ENCODE data around the gene EFCAB12.

The EFCAB12 gene

DNA sequence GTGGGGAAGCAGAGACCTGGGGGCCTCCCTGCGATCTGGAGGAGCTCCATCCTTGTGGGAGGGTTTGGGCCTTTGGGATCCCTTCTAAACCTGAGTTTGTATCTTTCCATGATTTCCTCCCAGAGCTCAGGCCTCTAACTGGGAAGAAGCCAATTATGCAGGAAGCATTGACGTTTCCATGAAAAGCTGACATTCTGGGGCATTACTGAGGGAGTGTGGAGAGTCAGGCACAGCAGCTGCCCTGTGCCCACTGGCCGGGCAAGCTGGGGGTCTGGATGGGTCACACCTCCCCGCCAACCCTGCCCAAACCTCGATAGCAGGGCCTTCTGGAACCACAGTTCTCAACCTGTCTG is 74.9 kb downstream of the EFCAB12 start:
- no peak for DNase-seq (ENCODE audit: low spot score)

DNA sequence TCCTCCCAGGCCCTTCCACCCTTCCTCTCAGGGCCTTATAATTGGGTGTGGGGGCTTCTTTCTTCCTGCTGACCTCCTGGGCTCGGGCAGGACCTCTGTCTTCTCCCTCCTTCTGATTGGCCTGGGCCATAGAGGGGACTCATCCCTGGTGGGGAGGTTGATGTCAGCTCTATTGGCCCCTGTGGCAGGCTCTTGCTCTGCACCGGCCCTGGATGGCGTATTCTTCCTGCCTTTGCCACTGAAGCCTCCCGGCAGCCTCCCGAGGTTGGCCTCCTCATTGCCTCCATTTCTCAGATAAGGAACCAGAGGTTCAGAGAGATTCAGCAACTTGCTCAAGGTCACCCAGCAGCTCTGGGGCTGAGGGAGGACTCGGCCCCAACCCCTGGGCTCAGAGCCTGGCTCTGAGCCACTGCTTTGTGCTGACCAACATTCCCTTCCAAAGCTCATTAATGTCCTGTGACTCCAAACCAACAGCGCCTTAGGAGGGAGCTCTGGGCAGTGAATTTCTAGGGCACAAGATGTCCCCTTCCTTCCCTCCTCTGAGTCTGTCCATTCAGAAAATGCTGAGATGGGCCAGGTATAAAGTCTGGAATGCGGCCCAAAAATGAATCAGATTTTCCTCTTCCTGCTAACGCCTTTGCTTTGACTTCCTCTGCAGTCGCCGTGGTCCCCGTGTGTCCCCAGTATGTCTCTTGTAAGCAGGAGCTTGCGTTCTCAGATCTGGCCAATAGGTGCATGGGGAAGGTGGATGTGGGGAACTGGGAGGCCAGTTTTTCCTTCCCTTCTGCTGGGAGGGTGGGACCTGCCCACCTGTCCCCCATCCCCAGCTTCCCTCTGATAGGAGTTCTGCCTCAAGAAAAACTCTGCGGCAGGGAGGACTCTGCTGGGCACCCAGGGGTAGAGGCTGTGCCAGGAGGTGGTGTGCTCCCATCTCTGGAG is 75.5 kb downstream of the EFCAB12 start:
- no peak for DNase-seq (ENCODE audit: low spot score)
- TF ChIP-seq, protein P1, sequence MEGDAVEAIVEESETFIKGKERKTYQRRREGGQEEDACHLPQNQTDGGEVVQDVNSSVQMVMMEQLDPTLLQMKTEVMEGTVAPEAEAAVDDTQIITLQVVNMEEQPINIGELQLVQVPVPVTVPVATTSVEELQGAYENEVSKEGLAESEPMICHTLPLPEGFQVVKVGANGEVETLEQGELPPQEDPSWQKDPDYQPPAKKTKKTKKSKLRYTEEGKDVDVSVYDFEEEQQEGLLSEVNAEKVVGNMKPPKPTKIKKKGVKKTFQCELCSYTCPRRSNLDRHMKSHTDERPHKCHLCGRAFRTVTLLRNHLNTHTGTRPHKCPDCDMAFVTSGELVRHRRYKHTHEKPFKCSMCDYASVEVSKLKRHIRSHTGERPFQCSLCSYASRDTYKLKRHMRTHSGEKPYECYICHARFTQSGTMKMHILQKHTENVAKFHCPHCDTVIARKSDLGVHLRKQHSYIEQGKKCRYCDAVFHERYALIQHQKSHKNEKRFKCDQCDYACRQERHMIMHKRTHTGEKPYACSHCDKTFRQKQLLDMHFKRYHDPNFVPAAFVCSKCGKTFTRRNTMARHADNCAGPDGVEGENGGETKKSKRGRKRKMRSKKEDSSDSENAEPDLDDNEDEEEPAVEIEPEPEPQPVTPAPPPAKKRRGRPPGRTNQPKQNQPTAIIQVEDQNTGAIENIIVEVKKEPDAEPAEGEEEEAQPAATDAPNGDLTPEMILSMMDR (IDR thresholded peaks at IDR 0.05; ENCODE audit: borderline replicate concordance, control extremely low read depth, extremely low read depth, insufficient read depth, missing control alignments) = no peak
- in situ Hi-C loops (cut with MboI; ENCODE audit: low sequenced_read_pairs, unreplicated experiment) = no loop called here

More for the DNA sequence above, 74.9 kb downstream of the EFCAB12 start:
- TF ChIP-seq, protein P1 (IDR thresholded peaks at IDR 0.05; ENCODE audit: borderline replicate concordance, control extremely low read depth, extremely low read depth, insufficient read depth, missing control alignments) = no peak
- in situ Hi-C loops (cut with MboI; ENCODE audit: low sequenced_read_pairs, unreplicated experiment) = no loop called here

DNA sequence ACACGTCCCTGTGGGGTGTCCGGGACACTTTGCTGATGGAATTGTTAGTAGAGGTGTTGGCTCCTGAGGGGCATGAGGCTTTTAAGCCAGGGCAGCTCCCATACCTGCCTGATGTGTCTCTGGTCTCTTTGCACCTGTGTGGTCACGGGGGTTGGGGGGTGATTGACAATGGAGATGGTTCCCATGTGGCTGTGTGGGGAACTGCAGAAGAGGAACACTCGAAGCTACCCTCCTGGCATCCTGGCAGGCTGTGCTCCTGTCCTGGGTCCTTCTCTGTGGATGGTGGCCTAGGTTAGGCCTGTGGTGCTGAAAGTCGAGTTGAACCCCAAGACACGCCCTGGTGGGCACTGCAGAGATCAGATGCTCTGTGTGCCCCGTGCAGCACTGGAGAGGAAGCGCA is 76.4 kb downstream of the EFCAB12 start:
- TF ChIP-seq, protein P1 (IDR thresholded peaks at IDR 0.05; ENCODE audit: borderline replicate concordance, control extremely low read depth, extremely low read depth, insufficient read depth, missing control alignments) = no peak
- DNase-seq (ENCODE audit: low spot score) = no peak
- in situ Hi-C loops (cut with MboI; ENCODE audit: low sequenced_read_pairs, unreplicated experiment) = no loop called here

Measured in GM13976 (cell line).